SK-N-SH (cell line): ENCODE measurements around the gene GAS2L2. TPM values are rescaled to one million over a fixed set of nuclear protein-coding genes. Genes with fewer than 3 reads are reported as not detected.

ENCODE experiments used
- CTCF ChIA-PET: fragments of 300-600, 350-600 bp; formaldehyde crosslinking; extraction: SDS; loops from one replicate; lab custom pipeline; 2021; lab: Yijun Ruan, JAX
- POLR2A ChIA-PET: fragments of 350-600 bp; sonication (Branson Sonifier 250); formaldehyde crosslinking; extraction: SDS; loops from one replicate; lab custom pipeline; 2020; ENCODE audit warnings: antibody characterized with exemption, inconsistent platforms; lab: Yijun Ruan, JAX
- DNase-seq: peaks from one replicate; pipeline ENCODE4 v3.0.0; 2012
- H2AFZ ChIP-seq: fragments of 200-600 bp; sonication (generic); 2 replicates; pipeline ENCODE4 v1.8.1; 2016; ENCODE audit warnings: antibody characterized with exemption, mild to moderate bottlenecking, low read depth
- H3F3A ChIP-seq: fragments of 200-600 bp; sonication (generic); replicated peaks from 2 replicates; pipeline ENCODE3; 2016; ENCODE audit warnings: antibody characterized with exemption, mild to moderate bottlenecking; ENCODE audit not compliant: insufficient read depth
- H3K27ac ChIP-seq, 2 experiments: fragments of 200-500 bp in 1 of 2; fragments of 200-600 bp in 1 of 2; sonication (Bioruptor generic) in 1 of 2; sonication (generic), shearing (Covaris generic) in 1 of 2; 2 replicates each; pipeline versions ENCODE4 v1.5.1 to v1.6.1; 2014 to 2016; ENCODE audit warnings: low read depth in 2 of 2, inconsistent platforms in 1 of 2, low read length in 1 of 2, mild to moderate bottlenecking in 1 of 2, mixed read lengths in 1 of 2
- H3K27me3 ChIP-seq: fragments of 200-600 bp; sonication (generic), shearing (Covaris generic); 2 replicates; pipeline ENCODE4 v1.6.1; 2016; ENCODE audit warnings: mixed run types; ENCODE audit not compliant: insufficient read depth
- H3K36me3 ChIP-seq, 2 experiments: fragments of 200-500 bp in 1 of 2; fragments of 200-600 bp in 1 of 2; sonication (Bioruptor generic) in 1 of 2; sonication (generic) in 1 of 2; replicated peaks in 1 of 2; 2 replicates each; pipeline versions ENCODE3 to v1.5.1; 2014 to 2016; ENCODE audit warnings: low read length in 1 of 2, mild to moderate bottlenecking in 1 of 2; ENCODE audit not compliant: insufficient read depth in 2 of 2, control insufficient read depth in 1 of 2
- H3K4me1 ChIP-seq, 2 experiments: fragments of 200-500 bp in 1 of 2; fragments of 200-600 bp in 1 of 2; sonication (Bioruptor generic) in 1 of 2; sonication (generic), shearing (Covaris generic) in 1 of 2; 2 replicates each; pipeline versions ENCODE4 v1.5.1 to v1.6.1; 2014 to 2016; ENCODE audit warnings: low read depth in 1 of 2, low read length in 1 of 2, mixed run types in 1 of 2; ENCODE audit not compliant: insufficient read depth in 2 of 2, control insufficient read depth in 1 of 2
- H3K4me2 ChIP-seq: fragments of 200-600 bp; sonication (generic), shearing (Covaris generic); 2 replicates; pipeline ENCODE4 v1.6.1; 2017; ENCODE audit warnings: mixed run types
- H3K4me3 ChIP-seq, 2 experiments: fragments of 200-500 bp in 1 of 2; fragments of 200-600 bp in 1 of 2; sonication (Bioruptor generic) in 1 of 2; sonication (generic), shearing (Covaris generic) in 1 of 2; 2 replicates each; pipeline versions ENCODE4 v1.5.1 to v1.8.1; 2014 to 2016; ENCODE audit warnings: low read depth in 2 of 2, inconsistent platforms in 1 of 2, low read length in 1 of 2, mild to moderate bottlenecking in 1 of 2, mixed read lengths in 1 of 2, moderate library complexity in 1 of 2
- H3K79me2 ChIP-seq: fragments of 200-600 bp; sonication (generic); 2 replicates; pipeline ENCODE4 v1.8.1; 2017; ENCODE audit warnings: mild to moderate bottlenecking; ENCODE audit not compliant: insufficient read depth
- H3K9ac ChIP-seq: fragments of 200-600 bp; sonication (generic); 2 replicates; pipeline ENCODE4 v1.6.1; 2017; ENCODE audit warnings: mixed run types
- H3K9me2 ChIP-seq: fragments of 200-600 bp; sonication (generic); 2 replicates; pipeline ENCODE4 v1.6.1; 2017; ENCODE audit warnings: mixed run types
- H3K9me3 ChIP-seq: fragments of 200-600 bp; sonication (generic); 2 replicates; pipeline ENCODE4 v1.6.1; 2017; ENCODE audit warnings: mixed run types, mild to moderate bottlenecking, moderate library complexity
- H4K20me1 ChIP-seq: fragments of 200-600 bp; sonication (generic); 2 replicates; pipeline ENCODE4 v1.6.1; 2017; ENCODE audit warnings: mild to moderate bottlenecking, mixed run types; ENCODE audit not compliant: insufficient read depth
- CHD2 ChIP-seq: fragments of 150-350 bp; IDR thresholded peaks from 2 replicates; pipeline ENCODE4 v1.6.1; 2018; ENCODE audit warnings: low read length; ENCODE audit not compliant: partially characterized antibody
- EZH2phosphoT487 ChIP-seq: fragments of 200-600 bp; sonication (generic); IDR thresholded peaks from 2 replicates; pipeline ENCODE4 v1.6.1; 2017; ENCODE audit warnings: low read depth, mixed run types, mild to moderate bottlenecking, antibody characterized with exemption, moderate library complexity, borderline replicate concordance
- FOXM1 ChIP-seq: IDR thresholded peaks from 2 replicates; pipeline ENCODE4 v1.4.0; 2012; ENCODE audit warnings: low read depth, mild to moderate bottlenecking
- GABPA ChIP-seq: IDR thresholded peaks from 2 replicates; pipeline ENCODE4 v1.4.0; 2012; ENCODE audit warnings: low read depth, mild to moderate bottlenecking
- JUND ChIP-seq: IDR thresholded peaks from 2 replicates; pipeline ENCODE4 v1.4.0; 2012
- MEF2A ChIP-seq: IDR thresholded peaks from 2 replicates; pipeline ENCODE4 v1.4.0; 2012; ENCODE audit warnings: low read depth, borderline replicate concordance
- MXI1 ChIP-seq: IDR thresholded peaks from 2 replicates; pipeline ENCODE4 v1.6.1; 2012; ENCODE audit warnings: mild to moderate bottlenecking, low read depth, low read length, improper control_type of control experiment
- NFIC ChIP-seq: IDR thresholded peaks from 2 replicates; pipeline ENCODE4 v1.4.0; 2012; ENCODE audit warnings: borderline replicate concordance
- NRF1 ChIP-seq: IDR thresholded peaks from 2 replicates; pipeline ENCODE4 v1.6.1; 2012; ENCODE audit warnings: low read depth, mild to moderate bottlenecking, low read length
- PBX3 ChIP-seq: IDR thresholded peaks from 2 replicates; pipeline ENCODE4; 2012
- RCOR1 ChIP-seq: fragments of 150-350 bp; IDR thresholded peaks from 2 replicates; pipeline ENCODE4 v1.6.1; 2017; ENCODE audit warnings: antibody characterized with exemption, low read length
- RXRA ChIP-seq: IDR thresholded peaks from 2 replicates; pipeline ENCODE4 v1.4.0; 2012; ENCODE audit warnings: low read depth, mild to moderate bottlenecking, borderline replicate concordance
- SIN3A ChIP-seq: IDR thresholded peaks from 2 replicates; pipeline ENCODE4 v1.6.1; 2012; ENCODE audit warnings: low read depth, mild to moderate bottlenecking, low read length, moderate library complexity, borderline replicate concordance
- TAF1 ChIP-seq: IDR thresholded peaks from 2 replicates; pipeline ENCODE4 v1.6.1; 2012; ENCODE audit warnings: low read depth, mild to moderate bottlenecking, low read length, moderate library complexity, borderline replicate concordance
- TCF12 ChIP-seq: IDR thresholded peaks from 2 replicates; pipeline ENCODE4 v1.4.0; 2012
- WGBS: methylation state at CpG from one replicate; pipeline ENCODE4 v1.1.6; 2017; ENCODE audit warnings: low lambda C conversion rate; 5-methylcytosine and 5-hydroxymethylcytosine counted together
- polyA plus RNA-seq, 3 experiments: library from polyadenylated mRNA; depleted of rRNA; stranded (reverse); fragments of >200 nt; gene quantifications; 2 replicates each; pipeline ENCODE4 v1.2.3, GENCODE V29; 2012
- TF ChIP-seq, protein P1 (sequence below): fragments of 200-600 bp; sonication (generic); IDR thresholded peaks from 2 replicates; pipeline ENCODE4 v1.6.1; 2017; ENCODE audit warnings: antibody characterized with exemption, mild to moderate bottlenecking, moderate library complexity
- TF ChIP-seq, protein P2 (sequence below): IDR thresholded peaks from 2 replicates; pipeline ENCODE4 v1.4.0; 2012; ENCODE audit warnings: low read depth, borderline replicate concordance
- TF ChIP-seq, protein P3 (sequence below): IDR thresholded peaks from 2 replicates; pipeline ENCODE4 v1.4.0; 2012; ENCODE audit warnings: low read depth, borderline replicate concordance

GAS2L2 gene
- polyA plus RNA-seq, 1 of the 3 experiments (the other 2 are of a cell fraction): not detected

DNA sequence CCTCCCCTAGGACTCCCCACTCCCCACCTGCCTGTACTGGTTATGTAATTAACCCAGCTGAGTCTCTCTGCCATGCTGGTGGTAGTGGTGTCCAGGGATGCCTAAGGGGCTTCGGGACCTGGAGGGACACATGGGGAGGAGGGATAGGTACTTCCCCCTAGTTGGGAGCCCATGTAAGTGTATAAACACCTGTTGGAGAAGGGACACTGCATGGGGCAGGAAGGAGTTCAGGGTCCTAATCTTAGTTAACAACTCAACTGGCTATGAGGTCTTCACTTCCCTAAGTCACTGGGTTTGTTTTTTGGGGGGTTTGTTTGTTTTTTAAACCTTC is 20.3 kb downstream of the GAS2L2 start:
- H4K20me1 ChIP-seq: no peaks in the 10 kb centered on the region
- TF ChIP-seq GABPA: no peak
- no peak for TF ChIP-seq SIN3A
- no peak for TF ChIP-seq PBX3
- TF ChIP-seq MEF2A: no peak
- TF ChIP-seq FOXM1: no peak
- TF ChIP-seq, protein P1, sequence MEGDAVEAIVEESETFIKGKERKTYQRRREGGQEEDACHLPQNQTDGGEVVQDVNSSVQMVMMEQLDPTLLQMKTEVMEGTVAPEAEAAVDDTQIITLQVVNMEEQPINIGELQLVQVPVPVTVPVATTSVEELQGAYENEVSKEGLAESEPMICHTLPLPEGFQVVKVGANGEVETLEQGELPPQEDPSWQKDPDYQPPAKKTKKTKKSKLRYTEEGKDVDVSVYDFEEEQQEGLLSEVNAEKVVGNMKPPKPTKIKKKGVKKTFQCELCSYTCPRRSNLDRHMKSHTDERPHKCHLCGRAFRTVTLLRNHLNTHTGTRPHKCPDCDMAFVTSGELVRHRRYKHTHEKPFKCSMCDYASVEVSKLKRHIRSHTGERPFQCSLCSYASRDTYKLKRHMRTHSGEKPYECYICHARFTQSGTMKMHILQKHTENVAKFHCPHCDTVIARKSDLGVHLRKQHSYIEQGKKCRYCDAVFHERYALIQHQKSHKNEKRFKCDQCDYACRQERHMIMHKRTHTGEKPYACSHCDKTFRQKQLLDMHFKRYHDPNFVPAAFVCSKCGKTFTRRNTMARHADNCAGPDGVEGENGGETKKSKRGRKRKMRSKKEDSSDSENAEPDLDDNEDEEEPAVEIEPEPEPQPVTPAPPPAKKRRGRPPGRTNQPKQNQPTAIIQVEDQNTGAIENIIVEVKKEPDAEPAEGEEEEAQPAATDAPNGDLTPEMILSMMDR: no peak
- no peak for TF ChIP-seq RCOR1
- TF ChIP-seq NRF1: no peak
- TF ChIP-seq TCF12: no peak
- TF ChIP-seq NFIC: no peak
- TF ChIP-seq, protein P2, sequence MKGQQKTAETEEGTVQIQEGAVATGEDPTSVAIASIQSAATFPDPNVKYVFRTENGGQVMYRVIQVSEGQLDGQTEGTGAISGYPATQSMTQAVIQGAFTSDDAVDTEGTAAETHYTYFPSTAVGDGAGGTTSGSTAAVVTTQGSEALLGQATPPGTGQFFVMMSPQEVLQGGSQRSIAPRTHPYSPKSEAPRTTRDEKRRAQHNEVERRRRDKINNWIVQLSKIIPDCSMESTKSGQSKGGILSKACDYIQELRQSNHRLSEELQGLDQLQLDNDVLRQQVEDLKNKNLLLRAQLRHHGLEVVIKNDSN: no peak
- no peak for TF ChIP-seq TAF1
- no peak for TF ChIP-seq MXI1
- TF ChIP-seq CHD2: no peak
- TF ChIP-seq JUND: no peak
- no peak for TF ChIP-seq RXRA
- TF ChIP-seq EZH2phosphoT487: no peak
- TF ChIP-seq, protein P3, sequence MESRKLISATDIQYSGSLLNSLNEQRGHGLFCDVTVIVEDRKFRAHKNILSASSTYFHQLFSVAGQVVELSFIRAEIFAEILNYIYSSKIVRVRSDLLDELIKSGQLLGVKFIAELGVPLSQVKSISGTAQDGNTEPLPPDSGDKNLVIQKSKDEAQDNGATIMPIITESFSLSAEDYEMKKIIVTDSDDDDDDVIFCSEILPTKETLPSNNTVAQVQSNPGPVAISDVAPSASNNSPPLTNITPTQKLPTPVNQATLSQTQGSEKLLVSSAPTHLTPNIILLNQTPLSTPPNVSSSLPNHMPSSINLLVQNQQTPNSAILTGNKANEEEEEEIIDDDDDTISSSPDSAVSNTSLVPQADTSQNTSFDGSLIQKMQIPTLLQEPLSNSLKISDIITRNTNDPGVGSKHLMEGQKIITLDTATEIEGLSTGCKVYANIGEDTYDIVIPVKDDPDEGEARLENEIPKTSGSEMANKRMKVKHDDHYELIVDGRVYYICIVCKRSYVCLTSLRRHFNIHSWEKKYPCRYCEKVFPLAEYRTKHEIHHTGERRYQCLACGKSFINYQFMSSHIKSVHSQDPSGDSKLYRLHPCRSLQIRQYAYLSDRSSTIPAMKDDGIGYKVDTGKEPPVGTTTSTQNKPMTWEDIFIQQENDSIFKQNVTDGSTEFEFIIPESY: no peak
- H3K27ac ChIP-seq: no peak overlapping the region
- peaks cover 0 to 4% of the 10 kb centered on the region in 2 experiments for H3K36me3 ChIP-seq
- no peaks in the 10 kb centered on the region for H3K9me2 ChIP-seq
- peak overlapping the region in 1 of 2 experiments; percentile 65; a peak in 1 of 4 replicates for H3K4me3 ChIP-seq
- ChIA-PET CTCF (interaction anchor here (1.1 to 5.2 kb wide), 3 partner anchors 15 to 177 kb away, joined by 3 to 53 read pairs (median 18); no protein-coding TSS in a partner anchor), POLR2A (no interaction called here)
- peak overlapping the region; percentile 79 for H3K4me2 ChIP-seq
- H3F3A ChIP-seq: no peaks in the 10 kb centered on the region
- no peaks in the 10 kb centered on the region for H3K9me3 ChIP-seq
- WGBS: 78% methylated on average over 1 of the region's 1 CpG
- no peaks in the 10 kb centered on the region for H3K27me3 ChIP-seq
- DNase-seq: no peak
- H2AFZ ChIP-seq: no peak overlapping the region
- no peaks in the 10 kb centered on the region for H3K79me2 ChIP-seq
- no peak overlapping the region for H3K9ac ChIP-seq
- H3K4me1 ChIP-seq: peaks cover 5 to 11% of the 10 kb centered on the region in 2 experiments; a peak in 1 of 4 replicates
